Parathyroid adenoma (tissue), 2 donors: ENCODE measurements around the gene RNF187.

Experiments
- H2AFZ ChIP-seq: fragments of 300-600 bp; sonication (generic); one replicate; pipeline ENCODE4 v1.7.0; 2017; ENCODE audit warnings: antibody characterized with exemption, mild to moderate bottlenecking
- H3K27ac ChIP-seq: fragments of 300-600 bp; sonication (generic); one replicate; pipeline ENCODE4 v1.7.0; 2017
- H3K27me3 ChIP-seq: fragments of 300-600 bp; sonication (generic); one replicate; pipeline ENCODE4 v1.7.0; 2017; ENCODE audit warnings: low read length; ENCODE audit not compliant: control insufficient read depth, insufficient read depth
- H3K36me3 ChIP-seq: fragments of 300-600 bp; sonication (generic); one replicate; pipeline ENCODE4 v1.7.0; 2017; ENCODE audit warnings: low read length; ENCODE audit not compliant: control insufficient read depth, insufficient read depth
- H3K4me1 ChIP-seq: fragments of 300-600 bp; sonication (generic); one replicate; pipeline ENCODE4 v1.7.0; 2017; ENCODE audit warnings: control low read depth
- H3K4me2 ChIP-seq: fragments of 300-600 bp; sonication (generic); one replicate; pipeline ENCODE4 v1.7.0; 2017; ENCODE audit warnings: low read length
- H3K4me3 ChIP-seq: fragments of 300-600 bp; sonication (generic); one replicate; pipeline ENCODE4 v1.7.0; 2017; ENCODE audit warnings: low read depth, low read length
- H3K79me2 ChIP-seq: fragments of 300-600 bp; sonication (generic); one replicate; pipeline ENCODE4 v1.7.0; 2017; ENCODE audit warnings: control low read depth
- H3K9ac ChIP-seq: fragments of 300-600 bp; sonication (generic); one replicate; pipeline ENCODE4 v1.7.0; 2017; ENCODE audit warnings: mild to moderate bottlenecking
- H3K9me3 ChIP-seq: fragments of 300-600 bp; sonication (generic); one replicate; pipeline ENCODE4 v1.7.0; 2017; ENCODE audit warnings: low read length; ENCODE audit not compliant: control insufficient read depth
- TF ChIP-seq, protein P1 (sequence below): fragments of 300-600 bp; sonication (generic); IDR thresholded peaks from one replicate; pipeline ENCODE4 v1.7.0; 2017; ENCODE audit warnings: antibody characterized with exemption, mild to moderate bottlenecking
- donor health status: primary hyperparathyroidism.

RNF187 gene

DNA sequence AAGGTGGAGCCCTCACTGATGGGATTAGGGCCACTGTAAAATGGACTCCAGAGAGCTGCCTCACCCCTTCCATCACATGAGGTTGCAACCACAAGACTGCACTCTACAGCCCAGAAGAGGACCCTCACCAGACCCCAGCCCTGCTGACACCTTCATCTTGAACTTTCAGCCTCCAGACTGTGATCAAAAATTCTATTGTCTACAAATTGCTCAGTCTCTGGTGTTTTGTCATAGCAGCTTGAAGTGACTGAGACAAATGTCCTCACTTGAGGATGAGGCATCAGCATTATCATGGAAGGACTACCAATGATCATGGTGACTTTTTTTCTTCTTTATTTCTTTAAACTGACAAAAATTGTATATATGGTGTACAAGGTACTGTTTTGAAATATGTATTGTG, 43.8 kb upstream of the RNF187 start:
- H3K36me3 ChIP-seq = no peaks in the 10 kb centered on the region
- H3K9me3 ChIP-seq = no peaks in the 10 kb centered on the region
- H3K9ac ChIP-seq = no peak overlapping the region
- no peak overlapping the region for H3K4me2 ChIP-seq
- TF ChIP-seq, protein P1, sequence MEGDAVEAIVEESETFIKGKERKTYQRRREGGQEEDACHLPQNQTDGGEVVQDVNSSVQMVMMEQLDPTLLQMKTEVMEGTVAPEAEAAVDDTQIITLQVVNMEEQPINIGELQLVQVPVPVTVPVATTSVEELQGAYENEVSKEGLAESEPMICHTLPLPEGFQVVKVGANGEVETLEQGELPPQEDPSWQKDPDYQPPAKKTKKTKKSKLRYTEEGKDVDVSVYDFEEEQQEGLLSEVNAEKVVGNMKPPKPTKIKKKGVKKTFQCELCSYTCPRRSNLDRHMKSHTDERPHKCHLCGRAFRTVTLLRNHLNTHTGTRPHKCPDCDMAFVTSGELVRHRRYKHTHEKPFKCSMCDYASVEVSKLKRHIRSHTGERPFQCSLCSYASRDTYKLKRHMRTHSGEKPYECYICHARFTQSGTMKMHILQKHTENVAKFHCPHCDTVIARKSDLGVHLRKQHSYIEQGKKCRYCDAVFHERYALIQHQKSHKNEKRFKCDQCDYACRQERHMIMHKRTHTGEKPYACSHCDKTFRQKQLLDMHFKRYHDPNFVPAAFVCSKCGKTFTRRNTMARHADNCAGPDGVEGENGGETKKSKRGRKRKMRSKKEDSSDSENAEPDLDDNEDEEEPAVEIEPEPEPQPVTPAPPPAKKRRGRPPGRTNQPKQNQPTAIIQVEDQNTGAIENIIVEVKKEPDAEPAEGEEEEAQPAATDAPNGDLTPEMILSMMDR = no peak
- H3K79me2 ChIP-seq = no peaks in the 10 kb centered on the region
- H3K27me3 ChIP-seq = peaks cover 3% of the 10 kb centered on the region
- no peaks in the 10 kb centered on the region for H3K4me1 ChIP-seq
- no peak overlapping the region for H3K27ac ChIP-seq
- no peak overlapping the region for H3K4me3 ChIP-seq
- no peak overlapping the region for H2AFZ ChIP-seq

DNA sequence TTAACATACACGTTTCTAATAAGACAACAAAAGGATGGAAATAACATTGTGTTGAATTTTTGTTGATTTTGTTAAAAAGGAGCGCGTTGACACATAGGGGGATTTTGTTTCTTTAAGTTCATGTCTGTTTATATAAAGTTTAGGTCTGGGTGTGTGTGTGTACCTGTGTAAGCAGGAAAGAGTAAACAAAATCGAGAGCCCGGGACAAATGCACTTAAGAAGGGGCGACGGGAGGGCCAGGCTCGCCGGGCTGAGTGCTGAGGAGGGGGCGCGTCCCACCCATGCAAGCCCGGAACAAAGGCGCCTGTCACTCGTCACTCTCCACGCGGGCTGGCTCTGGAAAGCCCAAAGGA, 41.7 kb upstream of the RNF187 start:
- Histone ChIP-seq H3K27me3 (no peaks in the 10 kb centered on the region), H2AFZ (no peak overlapping the region), H3K79me2 (no peaks in the 10 kb centered on the region), H3K9ac (no peak overlapping the region), H3K4me2 (peak overlapping the region; percentile 66), H3K36me3 (no peaks in the 10 kb centered on the region), H3K9me3 (no peaks in the 10 kb centered on the region), H3K4me3 (peak overlapping the region; percentile 32), H3K4me1 (no peaks in the 10 kb centered on the region), H3K27ac (no peak overlapping the region)
- TF ChIP-seq, protein P1 = no peak

DNA sequence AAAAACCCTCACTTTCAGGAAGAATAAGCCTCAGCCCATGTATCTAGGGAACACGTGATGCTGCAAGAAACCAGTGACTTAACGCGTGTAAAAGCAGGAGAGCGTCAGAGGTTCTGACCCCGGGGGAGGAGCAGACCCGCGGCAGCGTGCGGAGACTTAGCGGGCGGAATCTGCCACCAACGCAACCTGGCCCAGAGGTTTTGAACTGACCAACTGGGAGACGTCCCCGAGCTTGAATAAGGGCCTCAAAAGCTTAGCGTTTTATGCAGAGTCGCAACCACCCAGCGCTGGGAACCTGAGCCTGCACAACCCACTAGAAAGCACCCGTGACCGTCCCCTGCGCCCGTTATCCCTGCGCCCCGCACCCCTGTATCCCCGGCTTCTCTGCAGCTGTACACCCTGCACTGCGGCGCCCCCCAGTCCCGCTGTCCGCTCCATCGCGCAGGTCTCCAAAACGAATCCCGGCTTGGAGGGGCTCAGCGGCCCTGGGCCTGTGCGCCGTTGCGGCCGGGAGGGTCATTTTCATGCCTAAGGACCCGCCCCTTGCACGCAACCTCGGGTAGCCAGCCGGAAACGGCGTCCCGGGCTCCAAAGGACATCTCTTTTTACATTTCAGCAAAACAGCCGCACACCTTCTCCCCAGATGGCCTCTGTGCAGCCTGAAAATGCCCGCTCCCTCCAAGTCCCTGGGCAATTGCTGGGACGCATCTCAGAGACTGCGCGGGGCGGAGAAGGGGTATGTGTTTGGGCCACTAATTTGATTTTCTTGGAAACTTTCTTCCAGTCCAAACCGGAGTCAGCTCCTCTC, 41.1 kb upstream of the RNF187 start:
- Histone ChIP-seq H3K79me2 (no peaks in the 10 kb centered on the region), H3K4me1 (no peaks in the 10 kb centered on the region), H3K4me3 (peak overlapping the region; percentile 32), H3K9me3 (no peaks in the 10 kb centered on the region), H3K27me3 (no peaks in the 10 kb centered on the region), H3K36me3 (no peaks in the 10 kb centered on the region), H3K4me2 (peak overlapping the region; percentile 66), H3K27ac (no peak overlapping the region), H3K9ac (no peak overlapping the region), H2AFZ (no peak overlapping the region)
- TF ChIP-seq, protein P1 = no peak

DNA sequence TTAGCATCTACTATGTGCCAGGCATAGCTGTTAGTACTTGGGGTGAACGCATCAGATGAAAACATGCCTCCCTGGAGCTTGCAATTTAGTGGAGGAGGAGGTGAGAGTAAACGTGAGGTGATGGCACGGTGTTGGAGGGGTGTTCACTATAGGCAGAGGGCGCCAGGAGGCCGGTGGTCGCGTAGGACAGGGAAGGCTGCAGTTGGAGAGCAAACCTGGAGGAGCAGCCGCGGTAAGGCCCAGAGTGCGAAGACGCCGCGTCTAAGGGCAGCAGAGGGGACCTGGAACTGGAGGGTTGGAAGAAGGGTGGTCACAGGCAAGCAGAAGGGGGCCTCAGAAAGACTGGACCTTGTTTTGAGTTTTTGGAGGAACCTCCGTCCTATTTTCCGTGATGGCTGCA, 40.3 kb upstream of the RNF187 start:
- Histone ChIP-seq H3K4me3 (no peak overlapping the region), H3K27me3 (no peaks in the 10 kb centered on the region), H3K27ac (no peak overlapping the region), H2AFZ (no peak overlapping the region), H3K9ac (no peak overlapping the region), H3K4me1 (no peaks in the 10 kb centered on the region), H3K79me2 (no peaks in the 10 kb centered on the region), H3K4me2 (no peak overlapping the region), H3K36me3 (no peaks in the 10 kb centered on the region), H3K9me3 (no peaks in the 10 kb centered on the region)
- TF ChIP-seq, protein P1 = no peak

DNA sequence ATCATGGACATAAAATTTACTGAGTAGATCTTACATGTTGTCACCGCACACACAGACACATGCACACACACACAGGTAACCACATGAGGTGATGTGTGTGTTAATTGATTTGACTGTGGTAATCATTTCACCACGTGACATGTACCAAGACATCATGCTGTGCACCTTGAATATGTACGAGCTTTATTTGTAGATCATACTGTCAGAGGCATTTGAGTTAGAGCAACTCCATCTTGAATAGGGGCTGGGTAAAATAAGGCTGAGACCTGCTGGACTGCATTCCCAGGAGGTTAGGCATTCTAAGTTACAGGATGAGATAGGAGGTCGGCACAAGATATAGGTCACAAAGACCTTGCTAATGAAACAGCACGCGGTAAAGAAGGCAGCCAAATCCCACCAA, 38.8 kb upstream of the RNF187 start:
- H3K27me3 ChIP-seq = no peaks in the 10 kb centered on the region
- no peaks in the 10 kb centered on the region for H3K9me3 ChIP-seq
- H3K79me2 ChIP-seq = no peaks in the 10 kb centered on the region
- H2AFZ ChIP-seq = no peak overlapping the region
- H3K4me2 ChIP-seq = no peak overlapping the region
- H3K27ac ChIP-seq = no peak overlapping the region
- no peaks in the 10 kb centered on the region for H3K36me3 ChIP-seq
- no peak overlapping the region for H3K4me3 ChIP-seq
- H3K4me1 ChIP-seq = no peaks in the 10 kb centered on the region
- TF ChIP-seq, protein P1 = no peak
- no peak overlapping the region for H3K9ac ChIP-seq
